Measurements from ENCODE around the gene TMA7. TPM values are rescaled to one million over a fixed set of nuclear protein-coding genes. Genes with fewer than 3 reads are reported as not detected.

Gene TMA7
- total RNA-seq, 2 donors from 2014 or later = 290 to 326 TPM

GRCh38 chr3:48418140-48418539 is 21.9 kb upstream of the TMA7 start:
- TF ChIP-seq CTCF (conservative IDR thresholded peaks at IDR 0.05) = no peak
- Mint-ChIP-seq H3K27ac (no peak overlapping the region), H3K36me3 (ENCODE audit: low read depth) (peaks cover 61% of the 10 kb centered on the region), H3K4me1 (no peaks in the 10 kb centered on the region), H3K27me3 (ENCODE audit: insufficient read depth) (no peaks in the 10 kb centered on the region), H3K9me3 (no peaks in the 10 kb centered on the region), H3K4me3 (no peak overlapping the region)
- WGBS, 2 experiments (ENCODE audit: insufficient coverage in 1 of 2, insufficient read length in 1 of 2) = 94 to 97% methylated on average over 8 to 17 of the region's 17 CpGs
- Histone ChIP-seq H3K9ac (ENCODE audit: extremely low read depth, low read length, poor library complexity, severe bottlenecking) (no peak overlapping the region), H3K27ac (ENCODE audit: low read depth, low read length) (no peak overlapping the region), H3K9me3 (ENCODE audit: control insufficient read depth, low read length) (no peaks in the 10 kb centered on the region), H3K4me1 (ENCODE audit: control insufficient read depth, insufficient read depth, low read length) (no peaks in the 10 kb centered on the region), H3K4me3 (ENCODE audit: low read length) (no peak overlapping the region), H3K27me3 (ENCODE audit: control insufficient read depth, insufficient read depth, low read length, poor library complexity, severe bottlenecking) (no peaks in the 10 kb centered on the region), H3K36me3 (ENCODE audit: control insufficient read depth, insufficient read depth, low read length) (peaks cover 39% of the 10 kb centered on the region)
- DNase-seq = no peak

GRCh38 chr3:48418651-48419050 is 21.4 kb upstream of the TMA7 start:
- Histone ChIP-seq H3K4me1 (ENCODE audit: control insufficient read depth, insufficient read depth, low read length) (no peaks in the 10 kb centered on the region), H3K9ac (ENCODE audit: extremely low read depth, low read length, poor library complexity, severe bottlenecking) (no peak overlapping the region), H3K4me3 (ENCODE audit: low read length) (no peak overlapping the region), H3K36me3 (ENCODE audit: control insufficient read depth, insufficient read depth, low read length) (peaks cover 34% of the 10 kb centered on the region), H3K9me3 (ENCODE audit: control insufficient read depth, low read length) (no peaks in the 10 kb centered on the region), H3K27me3 (ENCODE audit: control insufficient read depth, insufficient read depth, low read length, poor library complexity, severe bottlenecking) (no peaks in the 10 kb centered on the region), H3K27ac (ENCODE audit: low read depth, low read length) (no peak overlapping the region)
- Mint-ChIP-seq H3K4me1 (no peaks in the 10 kb centered on the region), H3K27me3 (ENCODE audit: insufficient read depth) (no peaks in the 10 kb centered on the region), H3K36me3 (ENCODE audit: low read depth) (peaks cover 57% of the 10 kb centered on the region), H3K27ac (no peak overlapping the region), H3K9me3 (no peaks in the 10 kb centered on the region), H3K4me3 (no peak overlapping the region)
- 92 to 94% methylated on average over 6 to 9 of the region's 9 CpGs for WGBS, 2 experiments (ENCODE audit: insufficient coverage in 1 of 2, insufficient read length in 1 of 2)
- no peak for DNase-seq
- TF ChIP-seq CTCF (conservative IDR thresholded peaks at IDR 0.05) = no peak

- Histone ChIP-seq H3K9me3 (ENCODE audit: control insufficient read depth, low read length) (no peaks in the 10 kb centered on the region), H3K27me3 (ENCODE audit: control insufficient read depth, insufficient read depth, low read length, poor library complexity, severe bottlenecking) (no peaks in the 10 kb centered on the region), H3K36me3 (ENCODE audit: control insufficient read depth, insufficient read depth, low read length) (peaks cover 29% of the 10 kb centered on the region), H3K27ac (ENCODE audit: low read depth, low read length) (no peak overlapping the region), H3K4me3 (ENCODE audit: low read length) (no peak overlapping the region), H3K9ac (ENCODE audit: extremely low read depth, low read length, poor library complexity, severe bottlenecking) (no peak overlapping the region), H3K4me1 (ENCODE audit: control insufficient read depth, insufficient read depth, low read length) (no peaks in the 10 kb centered on the region)
- Mint-ChIP-seq H3K27ac (no peak overlapping the region), H3K9me3 (no peaks in the 10 kb centered on the region), H3K36me3 (ENCODE audit: low read depth) (peaks cover 53% of the 10 kb centered on the region), H3K4me3 (no peak overlapping the region), H3K27me3 (ENCODE audit: insufficient read depth) (no peaks in the 10 kb centered on the region), H3K4me1 (no peaks in the 10 kb centered on the region)
- DNase-seq = no peak
- WGBS, 2 experiments (ENCODE audit: insufficient coverage in 1 of 2, insufficient read length in 1 of 2) = 94 to 97% methylated on average over 6 to 9 of the region's 9 CpGs
- no peak for TF ChIP-seq CTCF (conservative IDR thresholded peaks at IDR 0.05)
Observed at GRCh38 chr3:48419149-48419548, 20.9 kb upstream of the TMA7 start.

Measured in endodermal cell (in vitro differentiated cells).